ENCODE data around the gene R3HDM2.

DNA sequence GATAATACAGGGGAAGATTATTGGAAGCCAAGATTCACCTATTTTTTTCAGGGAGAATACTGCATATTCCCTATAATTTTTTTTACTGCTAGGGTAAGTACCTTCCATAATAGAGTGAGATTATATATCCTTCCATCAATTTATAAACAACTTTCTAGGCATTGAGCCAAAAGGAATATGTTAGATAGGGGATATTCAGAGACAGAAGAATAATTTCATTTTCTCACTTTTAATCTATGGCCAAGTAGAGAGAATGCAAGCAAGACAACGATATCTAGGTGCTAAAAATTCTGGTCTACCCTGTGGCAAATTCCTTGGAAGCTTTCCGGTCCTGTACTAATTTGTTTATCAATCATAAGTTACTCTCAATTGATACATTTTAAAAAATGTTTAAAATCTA lies 110.2 kb downstream of the R3HDM2 start:
- no peak for TF ChIP-seq EZH2 (IDR thresholded peaks at IDR 0.05; ENCODE audit: borderline replicate concordance, insufficient read depth, low read length, poor library complexity, severe bottlenecking)
- TF ChIP-seq, protein P1, sequence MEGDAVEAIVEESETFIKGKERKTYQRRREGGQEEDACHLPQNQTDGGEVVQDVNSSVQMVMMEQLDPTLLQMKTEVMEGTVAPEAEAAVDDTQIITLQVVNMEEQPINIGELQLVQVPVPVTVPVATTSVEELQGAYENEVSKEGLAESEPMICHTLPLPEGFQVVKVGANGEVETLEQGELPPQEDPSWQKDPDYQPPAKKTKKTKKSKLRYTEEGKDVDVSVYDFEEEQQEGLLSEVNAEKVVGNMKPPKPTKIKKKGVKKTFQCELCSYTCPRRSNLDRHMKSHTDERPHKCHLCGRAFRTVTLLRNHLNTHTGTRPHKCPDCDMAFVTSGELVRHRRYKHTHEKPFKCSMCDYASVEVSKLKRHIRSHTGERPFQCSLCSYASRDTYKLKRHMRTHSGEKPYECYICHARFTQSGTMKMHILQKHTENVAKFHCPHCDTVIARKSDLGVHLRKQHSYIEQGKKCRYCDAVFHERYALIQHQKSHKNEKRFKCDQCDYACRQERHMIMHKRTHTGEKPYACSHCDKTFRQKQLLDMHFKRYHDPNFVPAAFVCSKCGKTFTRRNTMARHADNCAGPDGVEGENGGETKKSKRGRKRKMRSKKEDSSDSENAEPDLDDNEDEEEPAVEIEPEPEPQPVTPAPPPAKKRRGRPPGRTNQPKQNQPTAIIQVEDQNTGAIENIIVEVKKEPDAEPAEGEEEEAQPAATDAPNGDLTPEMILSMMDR (IDR thresholded peaks at IDR 0.05; ENCODE audit: poor library complexity, severe bottlenecking): no peak

All from neural cell (in vitro differentiated cells).